ENCODE data around the gene PCCA. TPM values are rescaled to one million over a fixed set of nuclear protein-coding genes. Genes with fewer than 3 reads are reported as not detected.

PCCA gene
- total RNA-seq, 1 donor from 2014 or later = 33.3 TPM

- Mint-ChIP-seq H3K4me1 (ENCODE audit: unreplicated experiment) (peaks cover 11% of the 10 kb centered on the region), H3K36me3 (ENCODE audit: low read depth, unreplicated experiment) (peaks cover 9% of the 10 kb centered on the region), H3K4me3 (ENCODE audit: unreplicated experiment) (no peak overlapping the region), H3K27me3 (ENCODE audit: unreplicated experiment) (peaks cover 4% of the 10 kb centered on the region), H3K9me3 (ENCODE audit: unreplicated experiment) (no peaks in the 10 kb centered on the region), H3K27ac (ENCODE audit: unreplicated experiment) (no peak overlapping the region)
- no peak for DNase-seq (ENCODE audit: low spot score)
- TF ChIP-seq, protein P1, sequence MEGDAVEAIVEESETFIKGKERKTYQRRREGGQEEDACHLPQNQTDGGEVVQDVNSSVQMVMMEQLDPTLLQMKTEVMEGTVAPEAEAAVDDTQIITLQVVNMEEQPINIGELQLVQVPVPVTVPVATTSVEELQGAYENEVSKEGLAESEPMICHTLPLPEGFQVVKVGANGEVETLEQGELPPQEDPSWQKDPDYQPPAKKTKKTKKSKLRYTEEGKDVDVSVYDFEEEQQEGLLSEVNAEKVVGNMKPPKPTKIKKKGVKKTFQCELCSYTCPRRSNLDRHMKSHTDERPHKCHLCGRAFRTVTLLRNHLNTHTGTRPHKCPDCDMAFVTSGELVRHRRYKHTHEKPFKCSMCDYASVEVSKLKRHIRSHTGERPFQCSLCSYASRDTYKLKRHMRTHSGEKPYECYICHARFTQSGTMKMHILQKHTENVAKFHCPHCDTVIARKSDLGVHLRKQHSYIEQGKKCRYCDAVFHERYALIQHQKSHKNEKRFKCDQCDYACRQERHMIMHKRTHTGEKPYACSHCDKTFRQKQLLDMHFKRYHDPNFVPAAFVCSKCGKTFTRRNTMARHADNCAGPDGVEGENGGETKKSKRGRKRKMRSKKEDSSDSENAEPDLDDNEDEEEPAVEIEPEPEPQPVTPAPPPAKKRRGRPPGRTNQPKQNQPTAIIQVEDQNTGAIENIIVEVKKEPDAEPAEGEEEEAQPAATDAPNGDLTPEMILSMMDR (IDR thresholded peaks at IDR 0.05; ENCODE audit: unreplicated experiment) = no peak
These were observed 444.0 kb downstream of the PCCA start for GRCh38 chr13:100532836-100533435.

- Mint-ChIP-seq H3K36me3 (ENCODE audit: low read depth, unreplicated experiment) (peaks cover 5% of the 10 kb centered on the region), H3K27ac (ENCODE audit: unreplicated experiment) (no peak overlapping the region), H3K4me3 (ENCODE audit: unreplicated experiment) (no peak overlapping the region), H3K9me3 (ENCODE audit: unreplicated experiment) (no peaks in the 10 kb centered on the region), H3K4me1 (ENCODE audit: unreplicated experiment) (peaks cover 14% of the 10 kb centered on the region), H3K27me3 (ENCODE audit: unreplicated experiment) (peaks cover 4% of the 10 kb centered on the region)
- no peak for DNase-seq (ENCODE audit: low spot score)
- TF ChIP-seq, protein P1 (IDR thresholded peaks at IDR 0.05; ENCODE audit: unreplicated experiment) = no peak
These were observed 444.7 kb downstream of the PCCA start for GRCh38 chr13:100533588-100534041.

DNA sequence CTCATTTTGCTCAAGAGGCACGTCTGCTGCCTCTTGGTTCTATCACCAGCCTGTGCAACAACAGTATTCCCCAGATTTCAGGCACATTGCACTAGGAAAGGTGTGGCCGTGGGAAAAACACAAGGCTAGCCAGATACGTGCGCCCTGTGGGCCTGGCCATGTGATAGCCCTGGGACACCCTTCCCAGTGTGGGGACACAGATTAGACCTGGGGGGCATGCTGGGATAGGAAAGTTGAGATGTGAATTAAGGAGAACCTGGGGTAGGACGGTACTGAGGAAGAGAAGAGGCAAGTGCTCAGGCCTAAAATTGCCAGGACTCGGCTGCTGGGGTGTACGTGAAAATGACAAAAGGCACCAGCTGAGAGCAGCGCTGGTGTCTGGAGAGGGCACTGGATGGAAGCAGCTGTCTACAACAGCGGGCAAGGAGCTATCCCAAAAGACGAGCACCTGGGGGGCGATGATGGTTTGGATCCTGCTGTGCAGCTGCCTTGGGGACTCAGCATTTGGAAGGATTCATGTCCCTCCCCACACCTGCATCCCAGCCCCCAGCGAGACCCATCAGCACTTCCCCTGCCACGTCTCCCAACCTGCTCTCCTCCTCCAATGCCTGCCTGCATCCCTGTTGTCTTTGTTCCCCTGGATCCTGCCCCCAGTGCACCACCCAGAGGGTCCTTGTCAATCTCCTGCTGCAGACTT lies 445.4 kb downstream of the PCCA start:
- Mint-ChIP-seq H3K27ac (ENCODE audit: unreplicated experiment) (no peak overlapping the region), H3K36me3 (ENCODE audit: low read depth, unreplicated experiment) (peaks cover 5% of the 10 kb centered on the region), H3K4me1 (ENCODE audit: unreplicated experiment) (peaks cover 14% of the 10 kb centered on the region), H3K27me3 (ENCODE audit: unreplicated experiment) (peaks cover 4% of the 10 kb centered on the region), H3K9me3 (ENCODE audit: unreplicated experiment) (no peaks in the 10 kb centered on the region), H3K4me3 (ENCODE audit: unreplicated experiment) (no peak overlapping the region)
- DNase-seq (ENCODE audit: low spot score) = no peak
- TF ChIP-seq, protein P1 (IDR thresholded peaks at IDR 0.05; ENCODE audit: unreplicated experiment) = no peak

DNA sequence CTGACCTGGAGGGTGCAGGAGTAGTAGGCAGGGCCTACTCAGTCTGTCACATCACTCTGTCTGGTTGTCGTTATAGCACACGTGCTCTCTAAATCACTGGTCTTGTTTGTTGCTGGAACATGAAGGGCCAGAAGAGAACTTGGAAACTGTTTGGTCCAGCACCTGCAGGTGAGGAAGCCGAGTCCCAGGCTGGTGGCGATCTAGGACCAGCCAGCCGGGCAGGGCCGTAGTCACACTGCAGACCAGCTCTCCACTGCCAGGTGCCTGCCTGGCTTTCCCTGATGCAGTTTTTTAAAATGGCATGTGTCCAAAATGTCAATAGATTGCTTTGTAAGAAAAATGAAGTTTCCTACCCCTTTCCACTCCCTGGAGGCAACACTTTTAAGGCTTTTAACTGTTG lies 446.0 kb downstream of the PCCA start:
- Mint-ChIP-seq H3K9me3 (ENCODE audit: unreplicated experiment) (no peaks in the 10 kb centered on the region), H3K27ac (ENCODE audit: unreplicated experiment) (no peak overlapping the region), H3K27me3 (ENCODE audit: unreplicated experiment) (peaks cover 4% of the 10 kb centered on the region), H3K36me3 (ENCODE audit: low read depth, unreplicated experiment) (peaks cover 5% of the 10 kb centered on the region), H3K4me1 (ENCODE audit: unreplicated experiment) (peaks cover 14% of the 10 kb centered on the region), H3K4me3 (ENCODE audit: unreplicated experiment) (no peak overlapping the region)
- no peak for DNase-seq (ENCODE audit: low spot score)
- TF ChIP-seq, protein P1 (IDR thresholded peaks at IDR 0.05; ENCODE audit: unreplicated experiment) = no peak

Data from endothelial cell (in vitro differentiated cells).